Common myeloid progenitor, CD34-positive (primary cell): ENCODE measurements around the gene ETV6.

Experiments
- CTCF ChIA-PET: fragments of 350-600 bp; sonication (Branson Sonifier 250); formaldehyde crosslinking; loops from one replicate; lab custom pipeline; 2021; ENCODE audit warnings: antibody characterized with exemption; lab: Charles Lee
- POLR2A ChIA-PET: fragments of 350-600 bp; sonication (Branson Sonifier 250); formaldehyde crosslinking; loops from one replicate; lab custom pipeline; 2021; ENCODE audit warnings: antibody characterized with exemption; lab: Charles Lee
- DNase-seq, 3 donors: peaks; one replicate each; pipeline versions ENCODE4 v3.0.0 to v3.0.0-alpha.2; 2013
- H3K27ac ChIP-seq, 2 experiments: 1 replicate in 1 of 2; 2 replicates in 1 of 2; pipeline ENCODE4 v1.7.0; 2013; ENCODE audit warnings: inconsistent platforms in 2 of 2, low read length in 2 of 2, mild to moderate bottlenecking in 2 of 2, low read depth in 1 of 2, moderate library complexity in 1 of 2; ENCODE audit not compliant: severe bottlenecking in 2 of 2, insufficient read depth in 1 of 2, poor library complexity in 1 of 2
- H3K27me3 ChIP-seq, 5 experiments: replicated peaks in 2 of 5; 1 replicate in 3 of 5; 2 replicates in 2 of 5; pipeline versions ENCODE4 v1.6.1 to v1.7.0; 2013; ENCODE audit warnings: low read length in 4 of 5, mild to moderate bottlenecking in 2 of 5, moderate library complexity in 2 of 5, inconsistent platforms in 1 of 5; ENCODE audit not compliant: insufficient read depth in 5 of 5, control insufficient read depth in 4 of 5
- H3K36me3 ChIP-seq, 4 experiments: 1 replicate in 2 of 4; 2 replicates in 2 of 4; pipeline versions ENCODE4 v1.6.1 to v1.7.0; 2013; ENCODE audit warnings: low read length in 3 of 4, control low read depth in 1 of 4, mild to moderate bottlenecking in 1 of 4; ENCODE audit not compliant: control insufficient read depth in 4 of 4, insufficient read depth in 4 of 4
- H3K4me1 ChIP-seq, 4 experiments: 1 replicate in 3 of 4; 2 replicates in 1 of 4; pipeline versions ENCODE4 v1.6.1 to v1.7.1; 2013; ENCODE audit warnings: low read length in 3 of 4, mild to moderate bottlenecking in 3 of 4, control low read depth in 1 of 4, inconsistent platforms in 1 of 4, moderate library complexity in 1 of 4; ENCODE audit not compliant: control insufficient read depth in 4 of 4, insufficient read depth in 4 of 4; ENCODE audit errors: control extremely low read depth in 1 of 4
- H3K4me3 ChIP-seq, 7 experiments: 1 replicate in 4 of 7; 2 replicates in 3 of 7; pipeline versions ENCODE4 v1.5.1 to v1.7.0; 2013; ENCODE audit warnings: mild to moderate bottlenecking in 7 of 7, low read length in 6 of 7, moderate library complexity in 6 of 7, inconsistent platforms in 2 of 7, low read depth in 2 of 7, control low read depth in 1 of 7; ENCODE audit not compliant: insufficient read depth in 4 of 7, control insufficient read depth in 1 of 7; ENCODE audit errors: extremely low read depth in 1 of 7
- H3K9me3 ChIP-seq, 5 experiments: 1 replicate in 4 of 5; 2 replicates in 1 of 5; pipeline versions ENCODE4 v1.6.1 to v1.7.1; 2013; ENCODE audit warnings: low read length in 4 of 5, mild to moderate bottlenecking in 2 of 5, inconsistent platforms in 1 of 5, low read depth in 1 of 5, moderate library complexity in 1 of 5; ENCODE audit not compliant: control insufficient read depth in 4 of 5, insufficient read depth in 2 of 5; ENCODE audit errors: control extremely low read depth in 1 of 5
- WGBS: methylation state at CpG from one replicate; pipeline ENCODE4 v1.1.5; 2013; ENCODE audit not compliant: insufficient coverage; 5-methylcytosine and 5-hydroxymethylcytosine counted together

The ETV6 gene

GRCh38 chr12:11655842-11656241 is 6.4 kb downstream of the ETV6 start:
- no peaks in the 10 kb centered on the region for H3K27me3 ChIP-seq
- ChIA-PET POLR2A (no interaction called here), CTCF (interaction anchor here (1.1 to 4.5 kb wide), 5 partner anchors 11 to 377 kb away, joined by 3 to 22 read pairs (median 4); no protein-coding TSS in a partner anchor)
- peaks cover 6 to 60% (median 25%) of the 10 kb centered on the region in 4 experiments for H3K36me3 ChIP-seq
- H3K4me1 ChIP-seq, result peaks cover 52 to 80% (median 77%) of the 10 kb centered on the region in 4 experiments
- WGBS, result no CpG with 5 or more reads among the region's 5 CpGs
- H3K4me3 ChIP-seq, result peak overlapping the region in 5 of 7 experiments; percentile 12 to 89 (median 33)
- peak overlapping the region; percentile 29 to 94 for H3K27ac ChIP-seq
- no peaks in the 10 kb centered on the region for H3K9me3 ChIP-seq
- no peak for DNase-seq

- no peak for DNase-seq
- CTCF ChIA-PET, result interaction anchor here (1.1 to 4.5 kb wide), 4 partner anchors 10 to 377 kb away, joined by 3 to 22 read pairs (median 7); no protein-coding TSS in a partner anchor
- 90% methylated on average over 3 of the region's 4 CpGs for WGBS
- POLR2A ChIA-PET, result interaction anchor here (1.2 kb wide), 1 partner anchor 65 kb away, joined by 3 read pairs; no protein-coding TSS in a partner anchor
- Histone ChIP-seq H3K36me3 (peaks cover 6 to 64% (median 27%) of the 10 kb centered on the region in 4 experiments), H3K4me3 (peak overlapping the region in 2 of 7 experiments; percentile 27 to 34), H3K27ac (peak overlapping the region in 1 of 2 experiments; percentile 94), H3K9me3 (no peaks in the 10 kb centered on the region), H3K27me3 (no peaks in the 10 kb centered on the region), H3K4me1 (peaks cover 51 to 86% (median 82%) of the 10 kb centered on the region in 4 experiments)
Measured at GRCh38 chr12:11656550-11656949, 7.1 kb downstream of the ETV6 start.

DNA sequence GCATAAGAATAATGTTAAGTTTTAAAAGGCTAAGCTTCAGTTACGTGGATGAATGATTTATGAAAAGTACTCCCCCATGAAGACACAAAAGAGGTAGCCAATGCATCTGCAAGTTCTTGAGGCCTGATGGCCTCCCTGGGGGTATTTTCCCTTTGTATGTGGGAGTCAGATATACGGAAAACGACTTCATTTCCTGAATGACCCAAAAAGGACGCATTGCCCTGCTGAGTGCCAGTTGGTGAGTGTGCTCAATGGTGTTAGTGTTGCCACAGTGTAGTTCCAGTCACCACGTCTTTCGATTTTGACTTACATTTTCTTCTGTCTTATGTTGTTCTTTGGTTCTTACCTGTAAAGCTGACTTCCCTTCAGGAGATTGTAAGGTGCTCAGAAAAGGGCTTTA is 8.0 kb downstream of the ETV6 start:
- H3K36me3 ChIP-seq, result peaks cover 6 to 68% (median 31%) of the 10 kb centered on the region in 4 experiments
- no peaks in the 10 kb centered on the region for H3K27me3 ChIP-seq
- peak in 2 of 3 donors; percentile 55 to 66 for DNase-seq
- POLR2A ChIA-PET, result interaction anchor here (0.8 to 1.2 kb wide), 3 partner anchors 12 to 64 kb away, joined by 3 read pairs; no protein-coding TSS in a partner anchor
- H3K4me3 ChIP-seq, result peak overlapping the region in 1 of 7 experiments; percentile 43
- CTCF ChIA-PET, result interaction anchor here (1.7 to 4.5 kb wide), 3 partner anchors 9 to 107 kb away, joined by 3 to 22 read pairs (median 10); no protein-coding TSS in a partner anchor
- WGBS, result 42% methylated on average over 4 of the region's 6 CpGs
- H3K27ac ChIP-seq, result peak overlapping the region in 1 of 2 experiments; percentile 2
- peaks cover 46 to 94% (median 91%) of the 10 kb centered on the region in 4 experiments for H3K4me1 ChIP-seq
- H3K9me3 ChIP-seq, result no peaks in the 10 kb centered on the region

GRCh38 chr12:11658791-11659190 is 9.3 kb downstream of the ETV6 start:
- WGBS, result 42% methylated on average over 1 of the region's 2 CpGs
- Histone ChIP-seq H3K27me3 (no peaks in the 10 kb centered on the region), H3K27ac (peak overlapping the region in 1 of 2 experiments; percentile 62), H3K36me3 (peaks cover 6 to 81% (median 38%) of the 10 kb centered on the region in 4 experiments), H3K4me1 (peaks cover 39 to 95% (median 89%) of the 10 kb centered on the region in 4 experiments), H3K4me3 (peak overlapping the region in 1 of 7 experiments; percentile 48), H3K9me3 (no peaks in the 10 kb centered on the region)
- DNase-seq, result no peak
- POLR2A ChIA-PET, result interaction anchor here (1.1 kb wide), 1 partner anchor 14 kb away, joined by 3 read pairs; no protein-coding TSS in a partner anchor
- CTCF ChIA-PET, result interaction anchor here (1.1 to 1.2 kb wide), 2 partner anchors 12 to 42 kb away, joined by 3 read pairs; no protein-coding TSS in a partner anchor

- no peak for DNase-seq
- ChIA-PET CTCF (interaction anchor here (1.4 to 1.7 kb wide), 2 partner anchors 8 to 19 kb away, joined by 4 to 6 read pairs; no protein-coding TSS in a partner anchor), POLR2A (interaction anchor here (0.7 kb wide), 1 partner anchor 140 kb away, joined by 4 read pairs; no protein-coding TSS in a partner anchor)
- Histone ChIP-seq H3K27ac (peak overlapping the region in 1 of 2 experiments; percentile 40), H3K36me3 (peaks cover 12 to 89% (median 47%) of the 10 kb centered on the region in 4 experiments), H3K4me1 (peaks cover 27 to 94% (median 85%) of the 10 kb centered on the region in 4 experiments), H3K9me3 (no peaks in the 10 kb centered on the region), H3K27me3 (no peaks in the 10 kb centered on the region), H3K4me3 (no peak overlapping the region)
- 75% methylated on average over 1 of the region's 1 CpG for WGBS
Measured at GRCh38 chr12:11660624-11661023, 11.2 kb downstream of the ETV6 start.

- no peaks in the 10 kb centered on the region for H3K9me3 ChIP-seq
- no peak overlapping the region for H3K4me3 ChIP-seq
- peaks cover 25 to 94% (median 84%) of the 10 kb centered on the region in 4 experiments for H3K4me1 ChIP-seq
- ChIA-PET POLR2A (no interaction called here), CTCF (interaction anchor here (1.7 kb wide), 1 partner anchor 18 kb away, joined by 4 read pairs; no protein-coding TSS in a partner anchor)
- H3K27ac ChIP-seq, result no peak overlapping the region
- H3K36me3 ChIP-seq, result peaks cover 12 to 89% (median 50%) of the 10 kb centered on the region in 4 experiments
- 92% methylated on average over 8 of the region's 8 CpGs for WGBS
- H3K27me3 ChIP-seq, result no peaks in the 10 kb centered on the region
- DNase-seq, result no peak
Measured at GRCh38 chr12:11661491-11662089, 12.1 kb downstream of the ETV6 start.
